ENCODE data around the gene LZTS3. TPM values are rescaled to one million over a fixed set of nuclear protein-coding genes. Genes with fewer than 3 reads are reported as not detected.
"Not testable (repeated sequence)": the region's sequence is repeated elsewhere in the genome, so short reads cannot be mapped to it uniquely, and the experiment has no call there.

LZTS3 gene
- total RNA-seq, 2 experiments from 2014 or later = 0.41 to 0.70 TPM

DNA sequence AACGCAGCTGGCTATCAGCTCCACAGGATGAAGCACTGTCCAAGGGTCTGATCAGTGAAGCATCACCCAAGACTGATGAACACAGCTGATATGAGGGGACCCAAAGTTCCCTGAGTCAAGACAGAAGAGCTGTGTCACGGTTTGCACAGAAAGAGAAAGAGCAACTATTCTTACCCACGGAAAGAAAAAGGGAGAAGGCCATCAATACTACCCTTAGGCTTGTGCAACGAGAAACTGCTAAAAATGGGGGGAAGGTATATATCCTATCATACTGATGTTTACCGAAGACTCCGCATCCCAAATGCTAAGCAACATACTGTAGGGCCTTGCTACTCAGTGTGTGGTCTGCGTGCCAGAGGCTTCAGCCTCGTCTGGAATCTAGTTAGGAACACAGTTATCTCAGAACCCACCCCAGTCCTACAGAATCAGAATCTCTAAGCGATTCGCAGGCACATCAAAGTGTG is 14.3 kb downstream of the LZTS3 start:
- H3K27ac Mint-ChIP-seq = peak overlapping the region; percentile 94
- peaks cover 22% of the 10 kb centered on the region for H3K36me3 Mint-ChIP-seq
- H3K4me1 Mint-ChIP-seq = peaks cover 40% of the 10 kb centered on the region
- H3K27me3 Mint-ChIP-seq = no peaks in the 10 kb centered on the region
- H3K4me3 Mint-ChIP-seq = peak overlapping the region; percentile 87
- peak; percentile 21 for ATAC-seq
- H3K9me3 Mint-ChIP-seq (ENCODE audit: low read depth) = no peaks in the 10 kb centered on the region
- peak; percentile 47 for DNase-seq
- CTCF ChIA-PET = interaction anchor here (0.6 to 1.9 kb wide), 4 partner anchors 44 to 508 kb away, joined by 3 to 7 read pairs (median 4); partner anchors contain the start of gene ITPA

DNA sequence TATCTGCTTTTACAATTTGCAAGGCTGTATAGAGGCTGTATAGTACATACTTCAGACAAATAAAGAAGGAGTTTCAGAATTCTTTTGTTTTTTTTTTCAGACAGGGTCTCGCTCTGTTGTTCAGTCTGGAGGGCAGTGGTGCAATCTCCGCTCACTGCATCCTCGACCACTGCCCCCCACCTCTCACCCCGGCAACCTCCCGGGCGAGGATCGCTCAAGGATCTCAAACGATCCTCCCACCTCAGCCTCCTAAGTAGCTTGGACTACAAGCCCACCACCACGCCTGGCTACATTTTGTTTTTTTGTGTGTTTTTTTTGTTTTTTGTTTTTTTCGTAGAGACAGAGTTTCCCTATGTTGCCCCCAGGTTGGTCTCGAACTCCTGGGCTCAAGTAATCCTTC is 15.5 kb downstream of the LZTS3 start:
- ATAC-seq = peak; percentile 3
- H3K4me1 Mint-ChIP-seq = peaks cover 46% of the 10 kb centered on the region
- H3K27ac Mint-ChIP-seq = peak overlapping the region; percentile 90
- CTCF ChIA-PET = interaction anchor here (0.7 to 3.3 kb wide), 10 partner anchors 11 to 553 kb away, joined by 3 to 11 read pairs (median 3); partner anchors contain the start of gene SLC4A11
- H3K36me3 Mint-ChIP-seq = peaks cover 28% of the 10 kb centered on the region
- H3K9me3 Mint-ChIP-seq (ENCODE audit: low read depth) = no peaks in the 10 kb centered on the region
- no peaks in the 10 kb centered on the region for H3K27me3 Mint-ChIP-seq
- DNase-seq = no peak
- peak overlapping the region; percentile 87 for H3K4me3 Mint-ChIP-seq

DNA sequence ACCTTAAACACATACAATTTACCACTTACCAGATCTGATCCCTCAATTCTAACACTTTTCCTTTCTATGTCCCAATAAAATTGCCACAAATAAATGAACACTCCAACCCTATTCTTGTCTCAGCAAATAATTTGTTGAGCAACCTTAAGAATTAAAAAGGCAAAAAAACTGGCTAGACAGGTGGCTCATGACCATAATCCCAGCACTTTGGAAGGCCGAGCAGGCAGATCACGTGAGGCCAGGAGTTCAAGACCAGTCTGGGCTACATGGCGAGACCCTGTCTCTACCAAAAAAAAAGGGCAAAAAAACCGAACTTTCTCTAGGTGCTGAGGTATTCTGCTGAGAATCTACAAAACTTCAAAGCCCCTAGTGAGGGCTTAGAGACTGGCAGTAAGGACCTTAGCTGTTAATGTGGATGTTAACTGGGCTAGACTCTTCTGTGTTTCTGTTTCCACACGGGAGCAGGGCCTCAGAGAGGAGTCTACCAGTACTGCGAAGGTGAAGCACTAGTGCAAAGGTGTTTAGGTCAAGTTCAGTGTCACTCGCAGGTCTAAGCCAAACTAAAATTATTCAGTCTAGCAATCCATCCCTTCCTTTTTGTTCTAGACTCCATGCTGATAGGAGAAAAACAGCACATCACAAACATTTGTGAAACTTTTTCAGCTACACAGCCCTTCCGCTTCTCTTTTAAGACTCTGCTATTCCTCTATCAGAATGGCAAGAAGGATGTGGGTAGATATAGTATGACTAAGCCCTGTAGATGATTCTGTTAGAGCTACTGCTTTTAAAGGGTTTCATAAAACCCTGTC is 16.3 kb downstream of the LZTS3 start:
- Mint-ChIP-seq H3K36me3 (peaks cover 29% of the 10 kb centered on the region), H3K4me1 (peaks cover 52% of the 10 kb centered on the region), H3K4me3 (peak overlapping the region; percentile 87), H3K27me3 (no peaks in the 10 kb centered on the region), H3K27ac (peak overlapping the region; percentile 90), H3K9me3 (ENCODE audit: low read depth) (no peaks in the 10 kb centered on the region)
- CTCF ChIA-PET = interaction anchor here (0.7 to 3.3 kb wide), 11 partner anchors 11 to 554 kb away, joined by 3 to 11 read pairs (median 3); partner anchors contain the start of gene SLC4A11
- DNase-seq (no peak), ATAC-seq (peak; percentile 80)

DNA sequence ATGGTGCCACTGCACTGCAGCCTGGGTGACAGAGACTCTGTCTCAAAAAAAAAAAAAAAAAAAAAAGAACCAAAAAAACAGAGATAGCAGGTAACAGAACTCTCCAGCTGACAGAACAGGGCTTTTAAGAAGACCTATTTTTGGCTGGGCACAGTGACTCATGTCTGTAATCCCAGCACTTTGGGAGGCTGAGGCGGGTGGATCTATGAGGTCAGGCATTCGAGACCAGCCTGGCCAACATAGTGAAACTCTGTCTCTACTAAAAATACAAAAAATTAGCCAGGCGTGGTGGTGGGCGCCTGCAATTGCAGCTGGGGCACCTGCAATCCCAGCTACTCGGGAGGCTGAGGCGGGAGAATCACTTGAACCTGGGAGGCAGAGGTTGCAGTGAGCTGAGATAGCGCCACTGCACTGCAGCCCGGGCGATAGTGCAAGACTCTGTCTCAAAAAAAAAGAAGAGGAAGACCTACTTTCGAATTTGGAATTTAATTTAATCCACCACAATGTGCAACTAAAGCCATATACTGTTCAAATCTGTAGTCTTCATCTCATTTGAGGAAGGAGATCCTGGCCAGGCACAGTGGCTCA is 21.2 kb downstream of the LZTS3 start:
- H3K27me3 Mint-ChIP-seq; DNase-seq; H3K4me3 Mint-ChIP-seq; H3K9me3 Mint-ChIP-seq (ENCODE audit: low read depth); ATAC-seq; H3K27ac Mint-ChIP-seq; CTCF ChIA-PET: not testable (repeated sequence)
- H3K4me1 Mint-ChIP-seq = peaks cover 45% of the 10 kb centered on the region
- H3K36me3 Mint-ChIP-seq = peaks cover 35% of the 10 kb centered on the region

DNA sequence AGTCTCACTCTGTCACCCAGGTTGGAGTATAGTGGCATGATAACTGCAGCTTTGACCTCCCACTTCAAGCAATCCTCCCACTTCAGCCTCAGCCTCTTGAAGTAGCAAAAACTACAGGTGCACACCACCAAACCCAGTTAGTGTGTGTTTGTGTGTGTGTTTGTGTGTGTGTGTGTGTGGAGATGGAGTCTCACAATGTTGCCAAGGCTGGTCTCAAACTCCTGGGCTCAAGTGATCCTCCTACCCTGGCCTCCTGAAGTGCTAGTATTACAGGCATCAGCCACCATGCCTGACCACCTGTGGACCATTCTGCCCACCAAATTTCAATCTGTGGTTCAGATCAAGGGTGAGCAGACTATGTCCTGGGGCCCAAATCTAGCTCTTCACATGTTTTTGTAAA is 22.4 kb downstream of the LZTS3 start:
- no peak for ATAC-seq
- Mint-ChIP-seq H3K4me1 (peaks cover 34% of the 10 kb centered on the region), H3K27me3 (no peaks in the 10 kb centered on the region), H3K4me3 (no peak overlapping the region), H3K36me3 (peaks cover 36% of the 10 kb centered on the region), H3K27ac (no peak overlapping the region), H3K9me3 (ENCODE audit: low read depth) (no peaks in the 10 kb centered on the region)
- CTCF ChIA-PET = no interaction called here
- no peak for DNase-seq

DNA sequence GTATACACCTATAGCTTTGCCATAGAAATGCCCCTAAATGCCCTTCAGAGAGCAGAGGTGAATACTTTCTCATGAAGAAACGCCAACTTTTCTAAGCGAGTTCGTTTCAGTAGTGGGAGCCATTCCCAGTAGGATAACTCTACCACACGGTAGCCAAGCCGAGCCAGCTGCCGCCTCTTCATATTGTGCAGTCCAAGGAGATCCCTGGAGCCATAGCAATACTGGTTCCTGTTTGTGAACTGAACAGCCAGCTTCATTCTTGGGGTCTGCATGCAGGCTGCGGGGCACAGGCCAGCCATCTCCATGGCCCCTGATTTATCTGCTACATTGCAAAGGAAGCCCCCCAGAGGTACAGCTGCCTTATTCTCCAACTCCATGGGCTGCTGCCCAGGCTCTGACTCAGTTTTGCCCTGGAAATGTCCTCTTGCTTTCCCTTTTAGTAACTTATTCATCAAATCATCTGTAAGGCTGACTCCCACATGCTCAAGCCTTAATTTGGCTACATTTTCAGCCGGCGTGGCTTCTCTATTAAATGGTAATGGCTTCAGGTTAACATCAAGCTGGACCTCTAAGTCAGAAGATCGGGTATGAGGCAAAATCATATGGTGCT is 26.5 kb downstream of the LZTS3 start:
- Mint-ChIP-seq H3K36me3 (peaks cover 40% of the 10 kb centered on the region), H3K27me3 (no peaks in the 10 kb centered on the region), H3K27ac (no peak overlapping the region), H3K4me1 (peaks cover 16% of the 10 kb centered on the region), H3K9me3 (ENCODE audit: low read depth) (peaks cover 2% of the 10 kb centered on the region), H3K4me3 (no peak overlapping the region)
- no peak for ATAC-seq
- CTCF ChIA-PET = interaction anchor here (0.9 kb wide), 1 partner anchor 11 kb away, joined by 3 read pairs; no protein-coding TSS in a partner anchor
- no peak for DNase-seq

DNA sequence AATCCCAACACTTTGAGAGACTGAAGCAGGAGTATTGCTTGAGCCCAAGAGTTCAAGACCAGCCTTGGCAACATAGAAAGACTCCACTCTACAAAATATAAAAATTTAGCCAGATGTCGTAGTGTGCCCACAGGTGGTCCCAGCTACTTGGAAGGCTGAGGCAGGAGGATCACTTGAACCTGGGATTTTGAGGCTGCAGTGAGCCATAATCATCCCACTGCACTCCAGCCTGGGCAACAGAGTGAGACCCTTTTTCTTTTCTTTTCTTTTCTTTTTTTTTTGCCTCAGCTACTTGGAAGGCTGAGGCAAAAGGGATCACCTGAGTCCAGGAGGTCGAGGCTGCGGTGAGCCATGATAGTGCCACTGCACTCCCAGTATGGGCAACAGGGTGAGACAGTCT is 31.6 kb downstream of the LZTS3 start:
- CTCF ChIA-PET = no interaction called here
- Mint-ChIP-seq H3K4me3 (no peak overlapping the region), H3K4me1 (peaks cover 5% of the 10 kb centered on the region)

DNA sequence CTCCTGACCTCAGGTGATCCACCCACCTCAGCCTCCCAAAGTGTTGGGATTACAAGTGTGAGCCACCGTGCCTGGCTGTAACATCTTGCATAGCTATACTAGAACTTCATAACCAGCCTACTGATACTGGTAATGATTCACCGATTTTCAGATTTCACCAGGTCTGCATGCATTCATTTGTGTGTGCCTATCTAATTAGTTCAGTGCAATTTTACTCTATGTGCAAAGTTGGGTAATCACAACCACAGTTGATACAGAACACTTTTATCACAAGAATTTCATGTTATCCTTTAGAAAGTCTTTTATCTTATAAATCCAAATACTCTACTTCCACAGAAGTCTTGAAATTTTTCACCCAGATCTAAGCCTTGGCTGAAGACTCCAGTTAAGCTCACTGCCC is 35.9 kb downstream of the LZTS3 start:
- Mint-ChIP-seq H3K4me1 (peaks cover 5% of the 10 kb centered on the region), H3K9me3 (ENCODE audit: low read depth) (no peaks in the 10 kb centered on the region), H3K36me3 (peaks cover 2% of the 10 kb centered on the region), H3K27me3 (no peaks in the 10 kb centered on the region), H3K4me3 (no peak overlapping the region), H3K27ac (no peak overlapping the region)
- CTCF ChIA-PET = no interaction called here
- DNase-seq = no peak
- no peak for ATAC-seq

More for the DNA sequence above, 31.6 kb downstream of the LZTS3 start:
- Mint-ChIP-seq H3K9me3 (ENCODE audit: low read depth) (peaks cover 2% of the 10 kb centered on the region), H3K27ac (no peak overlapping the region), H3K27me3 (no peaks in the 10 kb centered on the region), H3K36me3 (peaks cover 25% of the 10 kb centered on the region)
- no peak for ATAC-seq
- no peak for DNase-seq

DNA sequence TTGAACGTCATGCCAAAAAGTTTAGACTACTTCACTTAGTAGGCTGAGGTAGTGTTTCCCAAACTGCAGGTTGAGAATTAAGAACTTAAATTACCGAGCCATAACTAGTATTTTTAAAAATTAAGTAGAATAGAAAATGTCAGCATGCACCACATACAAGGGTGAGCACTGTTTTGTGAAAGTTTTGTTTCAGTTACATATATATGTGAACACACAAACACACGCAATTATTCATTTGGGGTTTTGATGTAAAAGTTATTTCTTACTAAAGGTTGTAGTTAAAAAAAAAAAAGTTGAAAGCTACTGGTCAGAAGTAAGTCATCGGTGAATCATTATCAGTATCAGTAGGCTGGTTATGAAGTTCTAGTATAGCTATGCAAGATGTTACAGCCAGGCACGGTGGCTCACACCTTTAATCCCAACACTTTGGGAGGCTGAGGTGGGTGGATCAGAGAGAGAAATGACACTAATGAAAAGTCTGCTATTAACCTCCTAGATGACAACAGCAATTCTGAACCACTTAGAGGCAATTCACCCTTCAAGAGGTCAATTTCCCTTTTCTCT is 37.8 kb downstream of the LZTS3 start:
- H3K27me3 Mint-ChIP-seq = no peaks in the 10 kb centered on the region
- ATAC-seq (no peak), DNase-seq (no peak)
- H3K9me3 Mint-ChIP-seq (ENCODE audit: low read depth) = no peaks in the 10 kb centered on the region
- H3K36me3 Mint-ChIP-seq = peaks cover 2% of the 10 kb centered on the region
- no peak overlapping the region for H3K27ac Mint-ChIP-seq
- peaks cover 4% of the 10 kb centered on the region for H3K4me1 Mint-ChIP-seq
- H3K4me3 Mint-ChIP-seq = no peak overlapping the region
- CTCF ChIA-PET = no interaction called here

DNA sequence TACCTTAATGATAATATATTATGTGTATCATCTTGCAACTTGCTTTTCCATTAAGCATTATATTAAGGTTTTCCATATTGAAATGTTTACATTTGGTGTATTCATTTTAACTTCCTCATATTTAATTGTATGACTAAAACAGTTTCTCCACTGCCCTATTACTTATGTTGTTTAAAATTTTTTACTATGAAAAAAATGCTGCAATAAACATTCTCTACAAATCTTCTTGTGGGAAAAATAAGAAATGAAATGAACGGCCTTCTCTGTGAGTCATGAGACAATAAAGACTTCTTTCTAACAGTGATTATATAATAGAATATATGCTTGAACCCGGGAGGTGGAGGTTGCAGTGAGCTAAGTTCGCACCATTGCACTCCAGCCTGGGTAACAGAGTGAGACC is 39.2 kb downstream of the LZTS3 start:
- ATAC-seq (no peak), DNase-seq (no peak)
- CTCF ChIA-PET = no interaction called here
- Mint-ChIP-seq H3K9me3 (ENCODE audit: low read depth) (no peaks in the 10 kb centered on the region), H3K27me3 (no peaks in the 10 kb centered on the region), H3K4me1 (peaks cover 1% of the 10 kb centered on the region), H3K27ac (no peak overlapping the region), H3K4me3 (no peak overlapping the region), H3K36me3 (peaks cover 2% of the 10 kb centered on the region)

DNA sequence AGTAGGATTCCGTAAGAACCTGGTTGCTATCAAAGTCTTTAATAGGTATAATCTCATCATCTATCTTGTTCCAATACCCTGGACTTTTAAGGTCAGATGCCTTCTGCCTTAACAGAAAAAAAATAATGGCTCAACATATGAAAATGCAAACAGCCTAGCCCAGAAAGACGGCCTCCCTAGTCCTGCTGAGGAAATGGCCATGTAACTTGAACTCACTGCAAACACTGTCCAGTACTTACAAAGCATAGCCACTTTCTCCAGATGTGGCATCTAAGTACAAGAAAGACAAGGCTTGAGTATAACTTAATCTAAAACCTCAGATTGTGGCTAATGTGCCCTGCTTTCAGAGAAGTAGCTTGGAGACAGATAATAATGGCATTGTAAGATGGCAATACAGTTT is 40.2 kb downstream of the LZTS3 start:
- CTCF ChIA-PET = no interaction called here
- no peak for DNase-seq
- peaks cover 1% of the 10 kb centered on the region for H3K4me1 Mint-ChIP-seq
- H3K36me3 Mint-ChIP-seq = peaks cover under 1% of the 10 kb centered on the region
- ATAC-seq = no peak
- H3K27ac Mint-ChIP-seq = no peak overlapping the region
- H3K9me3 Mint-ChIP-seq (ENCODE audit: low read depth) = no peaks in the 10 kb centered on the region
- no peak overlapping the region for H3K4me3 Mint-ChIP-seq
- no peaks in the 10 kb centered on the region for H3K27me3 Mint-ChIP-seq

DNA sequence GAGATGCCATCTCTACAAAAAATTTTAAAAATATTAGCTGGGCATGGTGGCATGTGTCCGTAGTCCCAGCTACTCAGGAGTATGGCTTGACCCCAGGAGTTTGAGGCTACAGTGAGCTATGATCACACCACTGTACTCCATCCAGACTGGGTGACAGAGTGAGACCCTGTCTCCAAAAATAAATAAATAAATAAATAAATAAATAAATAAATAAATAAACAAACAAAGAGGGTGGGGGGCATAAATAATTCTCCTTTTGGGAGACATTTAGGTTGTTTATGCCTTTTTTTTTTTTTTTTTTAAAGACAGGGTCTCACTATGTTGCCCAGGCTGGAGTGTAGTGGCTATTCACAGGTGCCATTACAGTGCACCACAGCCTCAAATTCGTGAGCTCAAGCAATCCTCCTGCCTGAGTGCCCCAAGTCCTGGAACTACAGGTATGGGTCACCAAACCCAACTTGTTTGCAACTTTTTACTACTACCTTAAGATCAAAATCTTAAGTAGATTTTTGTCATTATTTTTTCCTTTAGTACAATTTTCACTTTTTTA is 43.2 kb downstream of the LZTS3 start:
- Mint-ChIP-seq H3K27me3 (no peaks in the 10 kb centered on the region), H3K9me3 (ENCODE audit: low read depth) (no peaks in the 10 kb centered on the region), H3K4me1 (no peaks in the 10 kb centered on the region), H3K4me3 (no peak overlapping the region), H3K27ac (no peak overlapping the region), H3K36me3 (peaks cover 4% of the 10 kb centered on the region)
- DNase-seq (no peak), ATAC-seq (no peak)
- CTCF ChIA-PET = interaction anchor here (0.7 to 1.4 kb wide), 3 partner anchors 16 to 28 kb away, joined by 3 read pairs; no protein-coding TSS in a partner anchor

DNA sequence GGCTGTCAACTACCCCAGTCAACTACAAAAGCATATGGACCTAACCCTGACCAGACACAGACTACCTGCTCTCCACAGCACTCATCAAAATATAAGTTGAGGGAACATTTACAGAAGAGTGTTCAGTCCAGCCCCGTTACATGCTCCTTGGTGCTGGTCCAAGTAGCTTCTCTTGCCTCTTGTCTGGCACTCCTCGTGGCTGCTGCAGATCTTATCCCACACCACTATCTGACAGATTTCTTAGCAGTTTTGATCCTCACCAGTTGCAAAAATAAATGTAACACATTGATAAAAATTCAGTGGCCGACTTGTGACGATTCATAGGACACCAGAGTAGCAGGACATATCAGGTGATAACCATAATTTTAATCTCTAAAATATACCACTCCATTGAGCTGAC is 44.3 kb downstream of the LZTS3 start:
- Mint-ChIP-seq H3K27ac (no peak overlapping the region), H3K4me1 (no peaks in the 10 kb centered on the region), H3K9me3 (ENCODE audit: low read depth) (no peaks in the 10 kb centered on the region), H3K27me3 (no peaks in the 10 kb centered on the region), H3K36me3 (peaks cover 11% of the 10 kb centered on the region), H3K4me3 (no peak overlapping the region)
- ATAC-seq = no peak
- CTCF ChIA-PET = interaction anchor here (1.4 kb wide), 1 partner anchor 27 kb away, joined by 3 read pairs; no protein-coding TSS in a partner anchor
- DNase-seq = no peak
